Middle frontal gyrus (tissue), 1 donor: Measurements from ENCODE around the gene RBM33.

Experiments
- DNase-seq: peaks from one replicate; pipeline ENCODE4 v3.0.0-alpha.2; 2015; ENCODE audit warnings: low spot score; ENCODE audit errors: extremely low spot score

RBM33 gene

DNA sequence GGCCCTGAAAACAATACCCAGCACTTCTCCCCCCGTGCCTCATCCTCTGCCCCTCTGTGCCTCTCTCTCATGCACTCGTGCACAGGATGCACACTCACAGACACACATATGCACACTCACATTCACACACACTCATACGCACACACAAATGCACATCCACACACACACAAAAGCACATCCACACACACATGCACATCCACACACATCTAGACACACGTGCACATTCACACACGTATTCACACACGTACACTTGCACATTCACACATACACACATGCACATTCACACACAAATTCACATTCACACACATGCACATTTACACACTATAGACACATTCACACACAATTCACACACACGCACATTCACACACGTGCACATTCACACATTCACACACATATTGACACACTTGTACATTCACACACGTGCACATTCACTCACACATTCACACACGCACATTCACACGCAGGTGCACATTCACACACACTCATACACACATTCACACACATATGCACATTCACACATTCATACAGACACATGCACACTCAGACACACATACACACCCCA, 148.6 kb downstream of the RBM33 start:
- DNase-seq = no peak

DNA sequence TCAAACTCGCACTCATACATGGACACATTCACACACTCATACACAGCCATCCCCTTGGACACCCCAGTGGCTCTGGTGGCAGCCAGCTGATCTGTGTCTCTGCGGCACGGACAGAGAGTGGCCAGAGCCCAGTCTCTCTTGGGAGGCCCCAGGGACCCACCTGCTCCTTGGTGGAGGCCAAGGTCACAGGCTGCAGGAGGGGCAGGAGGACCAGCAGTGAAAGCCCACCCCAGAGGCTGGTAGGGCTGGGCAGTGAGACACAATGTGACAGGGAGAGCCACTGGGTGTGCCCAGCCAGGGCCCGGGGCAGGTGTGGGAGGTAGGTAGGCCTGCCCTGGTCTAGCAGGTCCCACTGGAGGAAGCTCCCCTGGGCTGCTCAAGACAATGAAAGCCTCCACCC, 149.3 kb downstream of the RBM33 start:
- DNase-seq = no peak

GRCh38 chr7:155794196-155794595, 149.7 kb downstream of the RBM33 start:
- no peak for DNase-seq

DNA sequence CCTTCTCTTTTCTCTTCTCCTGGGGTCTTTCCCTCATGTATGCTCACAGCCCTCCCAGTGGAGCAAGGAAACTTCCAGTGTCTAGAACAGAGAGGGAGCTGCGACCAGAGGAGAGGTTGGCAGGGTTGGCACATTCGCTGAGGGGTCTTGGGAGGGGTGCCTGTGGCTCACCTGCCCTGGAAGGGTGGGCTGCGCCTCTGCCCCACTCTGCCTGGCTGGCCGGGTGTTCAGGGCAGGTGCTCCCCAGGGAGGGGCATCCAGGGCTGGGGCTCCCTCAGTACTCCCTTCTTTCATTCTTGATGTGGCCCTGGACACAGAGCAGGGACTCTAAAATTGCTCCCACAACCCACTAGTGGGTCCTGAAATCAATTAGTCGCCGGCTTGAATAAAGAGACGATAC, 150.9 kb downstream of the RBM33 start:
- DNase-seq = no peak

DNA sequence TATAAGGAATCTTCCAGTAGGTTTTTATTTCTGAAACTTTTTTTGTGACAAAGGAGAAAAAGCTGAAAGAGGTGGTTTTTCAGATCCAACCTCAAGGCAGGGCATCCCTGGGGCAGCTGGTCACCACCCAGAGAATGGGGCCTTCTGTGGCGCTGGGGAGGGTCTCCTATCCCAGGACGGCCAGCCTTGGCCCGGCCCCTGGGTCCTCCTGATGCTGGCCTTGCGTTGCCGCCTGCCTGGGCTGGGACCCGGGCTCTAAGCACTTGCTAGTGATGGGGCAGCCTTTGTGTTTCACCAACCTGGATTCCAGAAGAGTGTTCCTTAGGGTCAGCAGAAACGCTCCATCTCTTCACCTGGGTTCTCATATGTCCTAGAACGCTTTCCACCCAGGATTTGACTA, 151.5 kb downstream of the RBM33 start:
- no peak for DNase-seq

DNA sequence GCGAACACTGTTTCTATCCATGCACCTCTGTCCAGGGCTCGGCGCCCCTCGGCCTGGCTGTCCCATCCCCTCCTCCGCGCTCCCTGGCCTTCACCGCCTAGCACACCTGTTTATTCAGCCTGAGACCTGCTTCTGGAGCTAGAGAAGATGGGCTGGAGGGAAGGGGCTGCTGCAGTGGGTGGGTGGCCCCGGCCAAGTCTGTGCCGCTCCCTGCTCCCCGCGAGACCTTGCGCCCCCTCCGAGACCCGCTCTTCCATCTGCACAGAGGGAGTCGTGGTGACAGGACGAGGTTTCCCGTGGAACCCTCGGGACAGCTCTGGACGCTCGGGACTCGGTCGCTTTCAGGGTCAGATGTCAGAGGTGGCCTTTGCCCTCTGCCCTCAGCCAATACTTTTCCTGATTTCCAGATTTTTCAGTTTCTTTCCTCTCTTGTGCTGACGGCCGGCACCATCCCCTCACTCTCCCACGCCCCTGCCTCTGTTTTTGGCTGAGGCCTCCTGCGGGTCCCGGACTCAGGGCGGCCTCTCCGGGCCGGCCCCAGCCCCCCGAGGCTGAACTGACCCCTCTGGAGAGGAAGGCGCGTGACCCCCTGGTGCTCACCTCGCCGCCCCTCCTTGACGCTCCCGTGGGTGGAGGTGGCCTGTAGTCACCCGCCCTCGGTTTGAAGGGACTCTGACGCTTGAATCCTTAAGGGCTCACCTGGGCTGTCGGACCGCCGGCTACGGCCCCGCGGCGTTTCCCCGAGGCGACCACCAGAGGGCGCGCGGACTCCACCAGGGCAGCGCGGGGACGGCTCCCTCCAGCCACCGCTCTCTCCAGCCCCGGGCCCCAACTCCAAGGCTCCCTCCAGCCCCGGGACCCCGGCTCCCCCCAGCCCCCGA, 152.2 kb downstream of the RBM33 start:
- DNase-seq = no peak

DNA sequence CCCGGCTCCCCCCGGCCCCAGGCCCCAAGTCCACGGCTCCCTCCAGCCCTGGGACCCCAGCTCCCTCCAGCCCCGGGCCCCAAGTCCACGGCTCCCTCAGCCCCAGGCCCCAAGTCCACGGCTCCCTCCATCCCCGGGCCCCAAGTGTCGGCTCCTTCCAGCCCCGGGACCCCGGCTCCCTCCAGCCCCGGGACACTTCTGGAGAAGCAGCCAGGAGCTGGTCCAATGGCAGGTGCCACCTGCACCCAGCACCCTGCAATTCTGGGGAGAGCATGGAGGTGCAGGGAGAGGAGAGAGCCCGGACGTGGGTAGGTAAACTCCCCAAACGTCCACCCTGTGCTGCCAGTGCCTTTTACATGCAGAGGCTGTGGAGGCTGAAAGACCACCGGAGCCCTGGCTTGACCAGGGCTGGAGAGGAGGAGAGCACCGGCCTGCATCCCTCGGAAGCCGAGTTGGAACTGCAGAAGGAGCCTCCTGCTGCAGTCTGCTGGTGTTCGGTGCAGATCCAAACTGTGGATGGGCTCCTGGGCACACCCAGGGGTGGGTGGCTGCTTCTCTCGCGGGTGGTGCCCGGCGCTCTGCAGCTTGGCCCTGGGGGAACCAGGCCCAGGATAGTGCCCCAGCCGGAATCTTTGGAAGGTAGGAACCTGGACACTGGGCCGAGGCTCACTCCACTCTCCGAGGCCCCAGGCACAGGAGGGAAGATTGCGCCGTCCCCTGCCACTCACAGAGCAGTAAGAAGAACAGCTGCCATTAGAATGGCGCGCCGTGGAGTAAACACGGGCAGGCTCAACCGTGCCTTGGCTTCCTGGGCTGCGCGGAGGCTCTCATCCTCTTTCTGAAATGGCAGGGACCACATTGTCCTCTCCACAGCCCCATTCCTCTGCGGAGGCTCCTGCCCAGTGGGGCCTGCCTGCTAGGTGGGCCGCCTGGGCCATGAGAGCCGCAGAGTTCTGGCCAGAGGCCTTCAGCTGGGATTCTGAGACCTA, 153.1 kb downstream of the RBM33 start:
- no peak for DNase-seq

- no peak for DNase-seq
These were observed 154.4 kb downstream of the RBM33 start for GRCh38 chr7:155798673-155799439.

DNA sequence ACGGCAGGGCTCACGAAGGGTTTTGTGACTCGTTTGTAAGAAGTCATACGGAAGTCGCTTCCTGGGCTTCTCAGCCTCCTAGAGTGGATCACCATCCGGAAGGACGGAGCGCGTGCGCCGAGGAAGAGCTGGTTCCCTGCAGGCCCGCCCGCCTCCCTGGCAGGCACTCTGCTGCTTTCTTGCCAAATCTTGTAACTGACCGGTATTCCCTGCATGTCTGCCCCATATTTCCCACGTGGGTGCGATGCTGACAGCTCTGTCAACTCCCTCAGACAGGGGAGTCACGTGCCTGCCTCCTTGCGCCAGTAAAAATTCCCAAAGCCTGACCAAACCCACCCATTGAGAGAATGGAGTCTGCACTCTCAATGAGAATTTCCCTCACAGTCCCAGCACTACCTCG, 155.1 kb downstream of the RBM33 start:
- no peak for DNase-seq

- no peak for DNase-seq
These were observed 155.8 kb downstream of the RBM33 start for GRCh38 chr7:155800301-155800700.

- DNase-seq = no peak
These were observed 156.3 kb downstream of the RBM33 start for GRCh38 chr7:155800741-155801267.

DNA sequence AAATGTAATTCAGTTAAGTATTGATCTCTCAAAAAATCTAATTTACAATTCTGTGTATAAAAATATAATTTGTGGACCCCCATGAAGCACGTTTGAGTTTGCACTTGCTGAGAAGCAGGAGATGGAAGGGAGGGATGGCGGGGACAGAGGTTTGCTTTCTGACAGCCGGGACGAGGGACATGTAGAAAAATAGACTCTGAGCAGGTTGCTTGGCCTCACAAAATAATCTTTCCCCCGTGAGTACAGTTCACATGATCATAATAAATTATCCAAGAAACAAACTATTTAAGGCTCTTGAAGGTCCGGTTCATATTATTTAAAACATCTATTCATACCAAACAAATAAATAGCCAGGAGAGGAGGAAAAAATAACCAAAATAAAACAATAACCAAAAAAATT, 157.8 kb downstream of the RBM33 start:
- no peak for DNase-seq

- no peak for DNase-seq
These were observed 158.5 kb downstream of the RBM33 start for GRCh38 chr7:155802906-155803417.

DNA sequence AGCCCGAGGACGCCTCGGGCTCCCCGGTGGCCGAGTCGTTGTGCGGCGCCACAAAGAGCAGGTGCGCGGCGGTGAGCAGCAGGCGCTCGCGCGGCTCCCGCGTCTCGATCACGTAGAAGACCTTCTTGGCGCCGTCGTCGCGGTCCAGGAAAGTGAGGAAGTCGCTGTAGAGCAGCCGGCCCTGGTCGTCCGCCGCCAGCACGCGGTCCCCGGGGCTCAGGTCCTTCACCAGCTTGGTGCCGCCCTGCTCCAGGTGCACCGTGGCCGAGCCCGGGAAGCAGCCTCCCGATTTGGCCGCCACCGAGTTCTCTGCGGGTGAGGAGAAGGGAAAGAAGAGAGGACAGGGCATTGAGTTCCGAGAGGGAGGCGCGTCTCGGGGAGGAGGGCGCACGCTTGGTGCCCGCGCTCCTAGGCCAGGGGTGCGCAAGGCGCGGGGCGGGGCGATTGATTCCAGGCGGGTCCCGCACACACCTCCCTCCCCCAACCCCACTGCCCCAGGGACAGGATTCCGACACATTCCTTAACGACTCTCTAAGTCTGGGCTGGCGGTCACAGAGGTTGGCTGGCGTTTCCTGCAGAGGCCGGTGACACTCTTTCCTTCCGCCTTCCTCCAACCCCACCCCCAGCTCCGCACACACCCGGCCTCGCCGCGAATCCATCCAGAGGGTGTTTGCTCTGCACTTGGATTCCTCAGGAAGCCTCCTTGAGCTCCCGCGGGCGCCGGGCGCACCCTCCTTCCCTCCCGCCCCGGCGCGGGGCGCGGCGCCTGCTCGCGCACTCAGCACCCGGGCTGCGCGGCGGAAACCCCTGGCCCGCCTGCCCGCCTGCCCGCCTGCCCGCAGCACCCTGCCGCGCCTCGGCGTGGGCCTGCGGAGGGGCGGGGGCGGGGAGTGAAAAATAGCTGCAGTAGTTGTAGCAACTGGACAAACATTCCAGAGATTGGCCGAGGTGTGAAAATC, 159.2 kb downstream of the RBM33 start:
- no peak for DNase-seq

DNA sequence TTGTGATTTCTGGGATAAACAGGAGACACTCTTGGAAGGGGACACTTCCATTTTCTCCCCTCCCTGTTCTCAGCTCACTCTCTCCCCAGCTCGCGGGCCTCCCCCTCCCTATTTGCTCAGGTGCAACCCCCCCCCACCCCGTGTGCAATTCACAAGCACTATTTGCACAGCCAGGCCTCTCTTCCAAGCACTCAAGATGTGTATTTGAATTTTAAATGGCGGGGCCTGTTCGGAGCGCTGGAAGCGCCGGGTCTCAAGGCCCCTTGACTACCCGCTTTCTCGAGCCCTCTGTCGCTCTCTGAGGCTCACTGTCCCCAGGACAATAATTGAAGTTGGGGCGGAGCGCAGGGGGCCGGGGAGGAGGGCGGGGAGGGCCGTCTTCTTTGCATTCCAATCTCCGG, 160.0 kb downstream of the RBM33 start:
- DNase-seq = no peak

GRCh38 chr7:155804897-155805825, 160.7 kb downstream of the RBM33 start:
- DNase-seq = peak; percentile 48

- DNase-seq = no peak
These were observed 161.3 kb downstream of the RBM33 start for GRCh38 chr7:155805826-155806095.

DNA sequence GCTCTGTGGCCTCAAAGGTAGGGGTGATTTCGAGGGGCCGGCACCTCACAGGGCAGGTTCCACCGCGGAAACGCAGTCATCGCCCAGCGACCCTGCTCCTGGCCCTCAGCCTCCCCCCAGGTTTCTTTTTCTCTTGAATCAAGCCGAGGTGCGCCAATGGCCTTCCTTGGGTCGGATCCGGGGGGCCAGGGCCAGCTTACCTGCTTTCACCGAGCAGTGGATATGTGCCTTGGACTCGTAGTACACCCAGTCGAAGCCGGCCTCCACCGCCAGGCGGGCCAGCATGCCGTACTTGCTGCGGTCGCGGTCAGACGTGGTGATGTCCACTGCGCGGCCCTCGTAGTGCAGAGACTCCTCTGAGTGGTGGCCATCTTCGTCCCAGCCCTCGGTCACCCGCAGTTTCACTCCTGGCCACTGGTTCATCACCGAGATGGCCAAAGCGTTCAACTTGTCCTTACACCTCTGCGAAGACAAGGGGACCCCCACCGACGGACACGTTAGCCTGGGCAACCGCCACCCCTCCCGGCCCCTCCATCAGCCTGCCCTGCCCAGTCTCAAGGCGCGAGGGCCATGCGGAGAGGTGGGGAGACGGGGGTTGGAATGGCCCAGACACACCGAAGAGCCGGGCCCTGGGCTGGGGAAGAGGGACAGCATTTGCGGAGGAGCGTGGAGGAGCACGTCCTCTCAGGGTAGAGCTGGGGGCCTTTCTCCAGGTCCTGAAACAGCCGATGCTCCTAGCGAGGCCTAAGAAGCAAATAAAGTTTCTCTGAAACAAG, 161.8 kb downstream of the RBM33 start:
- no peak for DNase-seq
